ENCODE data around the gene SERTAD1.
"Not testable (repeated sequence)": the region's sequence is repeated elsewhere in the genome, so short reads cannot be mapped to it uniquely, and the experiment has no call there.

The SERTAD1 gene

GRCh38 chr19:40421993-40422747 lies 3.6 kb downstream of the SERTAD1 start:
- DNase-seq: no peak

GRCh38 chr19:40420766-40421765 lies 4.7 kb downstream of the SERTAD1 start:
- peak; percentile 65 for DNase-seq

GRCh38 chr19:40420451-40420765 lies 5.4 kb downstream of the SERTAD1 start:
- no peak for DNase-seq

DNA sequence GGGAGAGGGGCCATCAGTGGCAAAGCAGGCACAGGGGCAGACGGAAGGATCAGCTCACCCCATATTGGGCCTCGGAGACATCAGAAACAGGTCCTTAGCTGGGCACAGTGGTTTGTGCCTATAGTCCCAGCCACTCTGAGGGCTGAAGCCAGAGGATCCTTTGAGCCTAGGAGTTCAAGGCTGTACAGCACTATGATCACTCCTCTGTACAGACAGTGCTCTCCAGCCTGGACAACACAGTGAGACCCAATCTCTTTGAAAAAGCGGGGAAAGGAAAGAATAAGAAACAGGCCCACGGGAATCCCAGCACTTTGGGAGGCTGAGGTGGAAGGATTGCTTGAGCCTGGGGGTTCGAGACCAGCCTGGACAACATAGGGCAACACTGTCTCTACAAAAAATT lies 6.0 kb downstream of the SERTAD1 start:
- no peak for DNase-seq

GRCh38 chr19:40419066-40419612 lies 6.7 kb downstream of the SERTAD1 start:
- no peak for DNase-seq

DNA sequence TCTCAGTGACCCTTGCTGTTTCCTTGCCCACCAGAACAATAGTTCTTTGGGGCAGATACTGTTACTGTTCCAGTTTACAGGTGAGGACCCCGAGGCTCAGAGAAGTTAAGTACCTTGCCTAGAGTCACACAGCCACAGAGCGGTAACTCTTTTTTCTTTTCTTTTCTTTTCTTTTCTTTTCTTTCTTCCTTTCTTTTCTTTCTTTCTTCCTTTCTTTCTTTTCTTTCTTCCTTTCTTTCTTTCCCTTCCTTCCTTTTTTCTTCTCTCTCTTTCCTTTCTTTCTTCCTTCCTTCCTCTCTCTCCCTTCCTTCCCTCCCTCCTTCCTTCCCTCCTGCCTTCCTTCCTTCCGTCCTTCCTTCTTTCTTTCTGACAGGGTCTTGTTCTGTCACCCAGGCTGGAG lies 7.8 kb downstream of the SERTAD1 start:
- no peak for DNase-seq

- DNase-seq: no peak
These were observed 8.2 kb downstream of the SERTAD1 start for GRCh38 chr19:40417643-40417981.

GRCh38 chr19:40416918-40417642 lies 8.7 kb downstream of the SERTAD1 start:
- DNase-seq: no peak

- DNase-seq: no peak
These were observed 10.0 kb downstream of the SERTAD1 start for GRCh38 chr19:40415768-40416167.

DNA sequence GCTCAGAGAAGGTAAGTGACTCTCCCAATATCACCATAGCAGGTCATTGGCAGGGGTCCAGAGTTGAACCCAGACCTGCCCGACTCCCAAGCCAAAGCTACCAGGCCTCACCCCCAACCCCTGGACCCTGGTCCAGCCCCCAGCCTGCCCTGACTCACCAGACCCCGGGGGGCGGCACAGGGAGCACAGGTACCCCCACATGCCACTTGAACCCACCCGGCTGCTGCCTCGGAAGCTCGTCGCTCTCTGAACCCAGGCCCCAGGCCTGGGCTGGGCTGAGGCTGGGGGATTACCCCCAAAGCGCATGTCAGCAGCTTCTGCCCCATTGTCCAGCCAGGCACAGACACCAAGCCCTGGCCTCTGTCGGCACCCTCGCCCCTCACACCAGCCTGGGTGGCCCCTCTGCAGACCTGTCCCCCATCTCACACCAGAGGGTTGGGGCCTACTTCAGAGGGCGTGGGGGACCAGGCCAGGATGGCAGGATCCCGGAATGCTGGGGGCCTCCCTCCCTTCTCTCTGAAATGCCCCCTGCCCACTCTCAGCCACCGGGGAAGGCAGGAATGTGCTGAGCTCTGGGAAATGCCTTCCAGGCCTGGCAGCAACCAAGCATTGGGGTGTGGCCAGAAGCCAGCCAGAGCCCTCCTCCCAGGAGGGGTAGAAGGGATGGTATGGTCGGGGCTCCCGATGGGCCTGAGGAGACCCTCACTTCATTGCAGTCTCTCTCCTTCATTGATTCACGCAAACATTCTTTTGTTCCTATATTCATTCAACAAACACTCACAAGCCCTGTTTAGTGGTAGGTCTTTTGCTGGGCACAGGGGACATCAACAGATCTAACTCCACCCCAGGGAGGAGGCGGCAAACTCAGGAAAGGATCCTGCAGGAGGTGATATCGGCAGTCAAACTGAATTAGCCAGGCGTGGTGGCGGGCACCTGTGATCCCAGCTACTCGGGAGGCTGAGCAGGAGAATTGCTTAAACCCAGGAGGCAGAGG lies 11.0 kb downstream of the SERTAD1 start:
- no peak for DNase-seq

GRCh38 chr19:40413291-40413845 lies 12.4 kb downstream of the SERTAD1 start, which contains the start of gene PRX:
Gene PRX, minus strand, starts transcription at chr19:40413378. Its CDS starts 5,446 bp downstream, at chr19:40407932.
- DNase-seq: no peak

DNA sequence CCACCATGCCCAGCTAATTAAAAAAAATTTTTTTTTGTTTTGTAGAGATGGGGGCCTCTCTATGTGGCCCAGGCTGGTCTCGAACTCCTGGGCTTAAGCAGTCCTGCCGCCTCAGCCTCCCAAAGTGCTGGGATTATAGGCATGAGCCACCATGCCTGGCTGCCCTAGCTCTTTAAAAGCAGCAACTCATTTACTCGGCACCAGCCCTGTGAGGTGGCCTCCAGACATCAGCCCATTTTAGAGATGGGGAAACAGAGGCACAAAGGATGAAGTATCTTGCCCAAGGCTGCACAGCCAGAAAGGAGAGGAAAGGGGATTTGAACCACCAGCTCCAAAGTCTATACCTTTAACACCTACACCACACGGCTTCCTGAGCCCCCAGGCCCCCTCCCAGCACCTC lies 12.9 kb downstream of the SERTAD1 start:
- no peak for DNase-seq

DNA sequence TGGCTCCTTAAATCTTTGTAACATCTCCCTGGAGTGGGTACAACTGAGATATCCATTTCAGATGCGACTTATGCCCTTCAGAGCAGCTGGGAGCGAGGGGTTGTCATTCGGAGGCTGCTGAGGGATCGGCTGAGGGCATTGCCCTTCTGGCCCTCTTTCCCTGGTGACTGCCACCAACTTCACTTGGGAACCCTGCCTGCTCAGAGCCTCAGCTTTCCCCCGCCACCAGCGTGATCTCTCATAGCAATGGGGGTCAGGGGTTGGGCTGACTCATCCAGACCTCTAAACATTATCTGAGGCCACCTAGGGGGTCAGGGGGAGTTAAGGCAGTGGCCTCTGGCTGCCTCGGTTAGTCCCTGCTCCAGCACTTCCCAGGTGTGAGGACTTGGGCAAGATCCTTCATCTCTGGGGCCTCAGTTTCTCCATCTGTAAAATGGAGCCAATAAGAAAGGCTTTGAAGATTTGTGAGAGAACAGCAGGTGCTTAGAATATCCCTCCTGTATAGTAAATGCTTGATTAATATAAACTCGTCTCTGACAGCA lies 13.8 kb downstream of the SERTAD1 start:
- no peak for DNase-seq

GRCh38 chr19:40411125-40411842 lies 14.5 kb downstream of the SERTAD1 start:
- DNase-seq: no peak

- no peak for DNase-seq
These were observed 15.8 kb downstream of the SERTAD1 start for GRCh38 chr19:40410030-40410389.

DNA sequence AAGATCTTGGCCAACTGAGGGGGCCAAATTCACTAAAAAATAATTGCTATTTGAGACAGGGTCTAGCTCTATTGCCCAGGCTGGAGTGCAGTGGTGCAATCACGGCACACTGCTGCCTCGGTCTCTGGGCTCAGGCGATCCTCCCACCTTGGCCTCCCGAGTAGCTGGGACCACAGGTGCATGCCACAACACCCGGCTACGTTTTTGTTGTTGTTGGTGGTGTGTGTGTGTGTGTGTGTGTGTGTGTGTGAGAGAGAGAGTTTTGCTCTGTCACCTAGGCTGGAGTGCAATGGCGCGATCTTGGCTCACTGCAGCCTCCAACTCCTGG lies 17.2 kb downstream of the SERTAD1 start:
- not testable (repeated sequence) for DNase-seq

- DNase-seq: no peak
These were observed 17.8 kb downstream of the SERTAD1 start for GRCh38 chr19:40407714-40408597.

GRCh38 chr19:40403262-40403984 lies 22.4 kb downstream of the SERTAD1 start:
- DNase-seq: peak; percentile 78

DNA sequence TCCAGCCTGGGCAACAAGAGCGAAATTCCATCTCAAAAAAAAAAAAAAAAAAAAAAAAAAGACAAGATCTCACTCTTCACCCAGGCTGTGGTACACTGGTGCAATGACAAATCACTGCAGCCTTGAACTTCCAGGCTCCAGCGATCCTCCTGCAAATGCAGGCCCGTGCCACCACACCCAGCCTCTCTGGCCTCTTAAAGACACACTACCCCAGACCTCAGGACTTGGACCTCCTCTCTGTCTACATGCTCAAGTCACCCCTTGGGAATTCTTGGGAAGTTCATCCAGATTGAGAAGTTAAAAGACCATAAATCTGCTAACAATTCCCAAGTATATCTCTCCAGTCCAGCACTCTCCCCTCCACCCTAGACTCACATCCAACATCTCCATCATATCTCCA lies 25.2 kb downstream of the SERTAD1 start:
- no peak for DNase-seq
